GM21390 (cell line): ENCODE results near the gene CFAP43.
"Not testable (repeated sequence)": the region's sequence is repeated elsewhere in the genome, so short reads cannot be mapped to it uniquely, and the experiment has no call there.

Experiments used
- ATAC-seq: cut with Tn5 transposase; IDR thresholded peaks from one replicate; pipeline ENCODE4 v1.9.1; 2021; ENCODE audit not compliant: unreplicated experiment

CFAP43 gene

GRCh38 chr10:104233817-104234216 is 1.7 kb upstream of the CFAP43 start:
- ATAC-seq: no peak

- ATAC-seq: peak; percentile 20
Observed at GRCh38 chr10:104232613-104233102, 494 bp upstream of the CFAP43 start.

GRCh38 chr10:104230490-104230889 is 1.7 kb downstream of the CFAP43 start:
- no peak for ATAC-seq

- no peak for ATAC-seq
Observed at GRCh38 chr10:104223304-104223703, 8.9 kb downstream of the CFAP43 start.

- no peak for ATAC-seq
Observed at GRCh38 chr10:104220522-104220921, 11.6 kb downstream of the CFAP43 start.

GRCh38 chr10:104218751-104219150 is 13.4 kb downstream of the CFAP43 start:
- ATAC-seq: no peak

- no peak for ATAC-seq
Observed at GRCh38 chr10:104216631-104217030, 15.5 kb downstream of the CFAP43 start.

- ATAC-seq: no peak
Observed at GRCh38 chr10:104209575-104210198, 22.5 kb downstream of the CFAP43 start.

- ATAC-seq: no peak
Observed at GRCh38 chr10:104208730-104209129, 23.4 kb downstream of the CFAP43 start.

- ATAC-seq: no peak
Observed at GRCh38 chr10:104202231-104202630, 29.9 kb downstream of the CFAP43 start.

- no peak for ATAC-seq
Observed at GRCh38 chr10:104201636-104202035, 30.5 kb downstream of the CFAP43 start.

GRCh38 chr10:104199567-104199966 is 32.6 kb downstream of the CFAP43 start:
- no peak for ATAC-seq

- no peak for ATAC-seq
Observed at GRCh38 chr10:104197364-104197763, 34.8 kb downstream of the CFAP43 start.

- no peak for ATAC-seq
Observed at GRCh38 chr10:104195706-104196105, 36.5 kb downstream of the CFAP43 start.

GRCh38 chr10:104193787-104194186 is 38.4 kb downstream of the CFAP43 start:
- ATAC-seq: no peak

GRCh38 chr10:104190695-104191094 is 41.5 kb downstream of the CFAP43 start:
- no peak for ATAC-seq

- no peak for ATAC-seq
Observed at GRCh38 chr10:104183682-104184081, 48.5 kb downstream of the CFAP43 start.

- ATAC-seq: not testable (repeated sequence)
Observed at GRCh38 chr10:104174136-104174535, 58.0 kb downstream of the CFAP43 start.

GRCh38 chr10:104170610-104171254 is 61.4 kb downstream of the CFAP43 start:
- no peak for ATAC-seq

GRCh38 chr10:104155591-104155990 is 76.6 kb downstream of the CFAP43 start:
- no peak for ATAC-seq

- no peak for ATAC-seq
Observed at GRCh38 chr10:104151737-104152136, 80.4 kb downstream of the CFAP43 start.

GRCh38 chr10:104150139-104150538 is 82.0 kb downstream of the CFAP43 start:
- ATAC-seq: no peak

- no peak for ATAC-seq
Observed at GRCh38 chr10:104146882-104147281, 85.3 kb downstream of the CFAP43 start.
